A549 (cell line): ENCODE data around the gene CENPF. TPM values are rescaled to one million over a fixed set of nuclear protein-coding genes. Genes with fewer than 3 reads are reported as not detected.

Experiments used
- ATAC-seq, 2 experiments: fragments of 200-7000 bp in 1 of 2; fragments of >200 bp in 1 of 2; cut with Nextera tagmentation in 1 of 2; cut with Tn5 transposase in 1 of 2; 3 replicates each; pipeline versions ENCODE4 v1.8.0 to v1.9.1; 2018 to 2020; ENCODE audit warnings: mild to moderate bottlenecking in 1 of 2, moderate library complexity in 1 of 2
- CTCF ChIA-PET: fragments of 300-600 bp; sonication (Branson Sonifier 250); formaldehyde crosslinking; extraction: SDS; loops from one replicate; lab custom pipeline; 2021; ENCODE audit warnings: antibody characterized with exemption, inconsistent platforms; lab: Yijun Ruan, JAX
- POLR2A ChIA-PET: fragments of 350-600 bp; formaldehyde crosslinking; extraction: SDS; loops from one replicate; lab custom pipeline; 2021; ENCODE audit warnings: antibody characterized with exemption, inconsistent platforms; lab: Yijun Ruan, JAX
- DNase-seq, 2 experiments: peaks; one replicate each; pipeline versions ENCODE4 v3.0.0 to v3.0.0-alpha.2; 2011 to 2016; ENCODE audit warnings: low read depth in 1 of 2, low spot score in 1 of 2
- FAIRE-seq: peaks from 2 replicates; lab custom pipeline; 2011; peaks lifted over from hg19 to GRCh38; lab: Jason Lieb, UNC
- H3K27ac ChIP-seq, 2 experiments: fragments of >200 bp; sonication (Bioruptor Twin); formaldehyde crosslinking; 3 replicates each; pipeline ENCODE4 v1.5.1; 2016 to 2017
- H3K4me1 ChIP-seq: fragments of >200 bp; sonication (Bioruptor Twin); formaldehyde crosslinking; 3 replicates; pipeline ENCODE4 v1.6.1; 2016
- H3K4me2 ChIP-seq: fragments of >200 bp; sonication (Bioruptor Twin); formaldehyde crosslinking; 3 replicates; pipeline ENCODE4 v1.6.1; 2016
- H3K4me3 ChIP-seq: fragments of >200 bp; sonication (Bioruptor Twin); formaldehyde crosslinking; 3 replicates; pipeline ENCODE4 v1.5.1; 2016
- H3K9me3 ChIP-seq: fragments of >200 bp; sonication (Bioruptor Twin); formaldehyde crosslinking; 3 replicates; pipeline ENCODE4 v1.6.1; 2016
- CBX2 ChIP-seq: fragments of 200-600 bp; sonication (generic); IDR thresholded peaks from 2 replicates; pipeline ENCODE4 v1.6.1; 2016; ENCODE audit warnings: low read depth, mild to moderate bottlenecking, borderline replicate concordance
- EHF ChIP-seq: fragments of 250-450 bp; sonication (Bioruptor Pico); IDR thresholded peaks from 2 replicates; pipeline ENCODE4 v1.5.0; 2020; ENCODE audit warnings: mild to moderate bottlenecking
- ELK1 ChIP-seq: fragments of 150-350 bp; IDR thresholded peaks from 2 replicates; pipeline ENCODE4 v1.6.1; 2014; ENCODE audit warnings: low read depth, mild to moderate bottlenecking, low read length
- ESRRA ChIP-seq: fragments of 150-350 bp; IDR thresholded peaks from 2 replicates; pipeline ENCODE4 v1.6.1; 2014; ENCODE audit warnings: mild to moderate bottlenecking, low read length, borderline replicate concordance
- FOSL2 ChIP-seq, 2 experiments: fragments of 450-650 bp in 1 of 2; fragments of >200 bp in 1 of 2; sonication (Bioruptor Twin) in 1 of 2; formaldehyde crosslinking; IDR thresholded peaks; 2 replicates each; pipeline versions ENCODE4 v1.5.0 to v1.6.1; 2016 to 2020; ENCODE audit warnings: mild to moderate bottlenecking in 1 of 2, moderate library complexity in 1 of 2
- HDAC2 ChIP-seq: fragments of 200-600 bp; sonication (generic); IDR thresholded peaks from 2 replicates; pipeline ENCODE4 v1.6.1; 2016
- HES2 ChIP-seq: fragments of >200 bp; sonication (Bioruptor Twin); formaldehyde crosslinking; IDR thresholded peaks from 2 replicates; pipeline ENCODE4 v1.6.1; 2016
- HOXB13 ChIP-seq: fragments of 250-450 bp; sonication (Bioruptor Pico); IDR thresholded peaks from 2 replicates; pipeline ENCODE4 v1.5.0; 2020; ENCODE audit warnings: low read depth, mild to moderate bottlenecking, moderate library complexity
- JUN ChIP-seq, 2 experiments: fragments of >200 bp; sonication (Bioruptor Twin); formaldehyde crosslinking; IDR thresholded peaks; 2 replicates in 1 of 2; 3 replicates in 1 of 2; pipeline ENCODE4 v1.6.1; 2016 to 2017
- KDM1A ChIP-seq: fragments of 200-600 bp; sonication (generic); IDR thresholded peaks from 2 replicates; pipeline ENCODE4 v1.6.1; 2016; ENCODE audit warnings: low read depth, mild to moderate bottlenecking
- KDM5A ChIP-seq: fragments of 200-600 bp; sonication (generic); IDR thresholded peaks from 2 replicates; pipeline ENCODE4 v1.6.1; 2016; ENCODE audit warnings: antibody characterized with exemption, mild to moderate bottlenecking
- MAFK ChIP-seq: fragments of 450-650 bp; IDR thresholded peaks from 2 replicates; pipeline ENCODE4 v1.6.1; 2014; ENCODE audit not compliant: partially characterized antibody
- MAZ ChIP-seq: fragments of 150-350 bp; IDR thresholded peaks from 2 replicates; pipeline ENCODE4 v1.6.1; 2014; ENCODE audit warnings: antibody characterized with exemption, low read depth, low read length, borderline replicate concordance
- NFE2L2 ChIP-seq: fragments of 150-350 bp; conservative IDR thresholded peaks from 2 replicates; pipeline ENCODE4 v1.6.1; 2014; ENCODE audit warnings: low read length
- NR3C1 ChIP-seq: fragments of >200 bp; sonication (Bioruptor Twin); formaldehyde crosslinking; IDR thresholded peaks from 3 replicates; pipeline ENCODE4 v1.6.1; 2017
- PBX3 ChIP-seq: IDR thresholded peaks from 2 replicates; pipeline ENCODE4 v1.6.1; 2012
- POLR2A ChIP-seq: IDR thresholded peaks from 2 replicates; pipeline ENCODE4 v1.6.1; 2012; ENCODE audit warnings: mild to moderate bottlenecking, low read length
- RAD21 ChIP-seq, 2 experiments: fragments of >200 bp in 1 of 2; sonication (Bioruptor Twin) in 1 of 2; formaldehyde crosslinking in 1 of 2; IDR thresholded peaks in 1 of 2; conservative IDR thresholded peaks in 1 of 2; 2 replicates in 1 of 2; 3 replicates in 1 of 2; pipeline ENCODE4 v1.6.1; 2012 to 2018; ENCODE audit warnings: inconsistent platforms in 1 of 2
- RCOR1 ChIP-seq: fragments of 150-350 bp; IDR thresholded peaks from 2 replicates; pipeline ENCODE4 v1.6.1; 2014; ENCODE audit warnings: antibody characterized with exemption, low read length, low read depth
- RFX5 ChIP-seq: fragments of 450-650 bp; IDR thresholded peaks from 2 replicates; pipeline ENCODE4 v1.7.1; 2014; ENCODE audit warnings: antibody characterized with exemption, mild to moderate bottlenecking, moderate library complexity
- RNF2 ChIP-seq: fragments of 200-600 bp; sonication (generic); IDR thresholded peaks from 2 replicates; pipeline ENCODE4 v1.6.1; 2016; ENCODE audit warnings: low read depth, mild to moderate bottlenecking, antibody characterized with exemption, moderate library complexity, borderline replicate concordance
- SMC3 ChIP-seq: fragments of >200 bp; sonication (Bioruptor Twin); formaldehyde crosslinking; IDR thresholded peaks from 3 replicates; pipeline ENCODE4 v1.6.1; 2018; ENCODE audit warnings: inconsistent platforms
- ZFP36 ChIP-seq: fragments of 450-650 bp; IDR thresholded peaks from 2 replicates; pipeline ENCODE4 v1.6.1; 2014; ENCODE audit warnings: borderline replicate concordance; ENCODE audit not compliant: partially characterized antibody
- WGBS: methylation state at CpG from one replicate; pipeline ENCODE4 v1.1.6; 2017; ENCODE audit errors: missing lambda C conversion rate; 5-methylcytosine and 5-hydroxymethylcytosine counted together
- polyA plus RNA-seq, 4 experiments: library from polyadenylated mRNA; depleted of rRNA in 3 of 4; stranded (reverse); fragments of >200 nt; fragmentation: RNase III in 1 of 4; extraction: RNeasy Plus Mini Kit Qiagen cat#74134 plus additional on column Dnase treatment in 1 of 4; gene quantifications; 2 replicates in 3 of 4; 3 replicates in 1 of 4; pipeline ENCODE4 v1.2.3, GENCODE V29; 2011 to 2017
- TF ChIP-seq, protein P1 (sequence below): fragments of >200 bp; sonication (Bioruptor Twin); formaldehyde crosslinking; IDR thresholded peaks from 3 replicates; pipeline ENCODE4 v1.5.1; 2016
- TF ChIP-seq, protein P2 (sequence below): fragments of 450-650 bp; IDR thresholded peaks from 2 replicates; pipeline ENCODE4 v1.6.1; 2014; ENCODE audit warnings: antibody characterized with exemption

Gene CENPF
- polyA plus RNA-seq, 2 of the 4 experiments (the other 2 are of a cell fraction) = 53.0 to 70.6 TPM

- TF ChIP-seq, protein P1, sequence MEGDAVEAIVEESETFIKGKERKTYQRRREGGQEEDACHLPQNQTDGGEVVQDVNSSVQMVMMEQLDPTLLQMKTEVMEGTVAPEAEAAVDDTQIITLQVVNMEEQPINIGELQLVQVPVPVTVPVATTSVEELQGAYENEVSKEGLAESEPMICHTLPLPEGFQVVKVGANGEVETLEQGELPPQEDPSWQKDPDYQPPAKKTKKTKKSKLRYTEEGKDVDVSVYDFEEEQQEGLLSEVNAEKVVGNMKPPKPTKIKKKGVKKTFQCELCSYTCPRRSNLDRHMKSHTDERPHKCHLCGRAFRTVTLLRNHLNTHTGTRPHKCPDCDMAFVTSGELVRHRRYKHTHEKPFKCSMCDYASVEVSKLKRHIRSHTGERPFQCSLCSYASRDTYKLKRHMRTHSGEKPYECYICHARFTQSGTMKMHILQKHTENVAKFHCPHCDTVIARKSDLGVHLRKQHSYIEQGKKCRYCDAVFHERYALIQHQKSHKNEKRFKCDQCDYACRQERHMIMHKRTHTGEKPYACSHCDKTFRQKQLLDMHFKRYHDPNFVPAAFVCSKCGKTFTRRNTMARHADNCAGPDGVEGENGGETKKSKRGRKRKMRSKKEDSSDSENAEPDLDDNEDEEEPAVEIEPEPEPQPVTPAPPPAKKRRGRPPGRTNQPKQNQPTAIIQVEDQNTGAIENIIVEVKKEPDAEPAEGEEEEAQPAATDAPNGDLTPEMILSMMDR = peak; percentile 97
- no peak for TF ChIP-seq KDM5A
- TF ChIP-seq RAD21 (conservative IDR thresholded peaks at IDR 0.05 in 1 of 2, IDR thresholded peaks at IDR 0.05 in 1 of 2) = peak; percentile 97
- no peak for TF ChIP-seq EHF
- TF ChIP-seq ESRRA = no peak
- TF ChIP-seq HDAC2 = no peak
- TF ChIP-seq ZFP36 = no peak
- peak; percentile 80 for TF ChIP-seq MAFK
- no peak; the same call in 1 of the 2 replicates for TF ChIP-seq FOSL2 (IDR thresholded peaks at IDR 0.05)
- peak; percentile 78 for TF ChIP-seq FOSL2 (CRISPR knock-in tag; IDR thresholded peaks at IDR 0.05)
- no peak for TF ChIP-seq NFE2L2
- no peak for TF ChIP-seq ELK1
- TF ChIP-seq, protein P2, sequence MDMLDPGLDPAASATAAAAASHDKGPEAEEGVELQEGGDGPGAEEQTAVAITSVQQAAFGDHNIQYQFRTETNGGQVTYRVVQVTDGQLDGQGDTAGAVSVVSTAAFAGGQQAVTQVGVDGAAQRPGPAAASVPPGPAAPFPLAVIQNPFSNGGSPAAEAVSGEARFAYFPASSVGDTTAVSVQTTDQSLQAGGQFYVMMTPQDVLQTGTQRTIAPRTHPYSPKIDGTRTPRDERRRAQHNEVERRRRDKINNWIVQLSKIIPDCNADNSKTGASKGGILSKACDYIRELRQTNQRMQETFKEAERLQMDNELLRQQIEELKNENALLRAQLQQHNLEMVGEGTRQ = no peak
- no peak for TF ChIP-seq RNF2
- TF ChIP-seq PBX3 = no peak
- no peak for TF ChIP-seq JUN (IDR thresholded peaks at IDR 0.05)
- TF ChIP-seq HOXB13 (CRISPR knock-in tag) = no peak
- TF ChIP-seq RFX5 = no peak
- no peak for TF ChIP-seq MAZ
- TF ChIP-seq, all 56 proteins: peak for 5
Measured at GRCh38 chr1:214584805-214585766, 17.9 kb upstream of the CENPF start (continued).

DNA sequence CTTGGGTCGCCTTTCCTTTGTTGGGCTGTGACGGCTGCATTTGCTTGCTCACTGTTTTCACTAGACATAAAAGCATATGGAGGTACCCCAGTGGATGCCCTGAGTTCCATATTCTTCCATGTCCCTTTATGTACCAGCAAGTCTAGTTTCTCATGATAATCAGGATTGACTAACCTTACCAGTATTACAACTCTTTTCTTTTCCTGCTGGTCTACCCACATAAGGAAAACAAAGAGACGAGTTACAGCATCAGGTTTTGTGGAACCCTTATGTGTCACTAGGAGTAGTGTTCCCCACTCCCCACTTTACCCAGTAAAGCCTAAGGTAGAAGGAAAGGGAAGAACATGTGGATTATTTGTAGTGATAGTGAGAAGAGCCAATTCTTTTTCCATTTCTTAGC is 16.4 kb upstream of the CENPF start:
- peaks cover 30% of the 10 kb centered on the region for H3K4me1 ChIP-seq
- no peak for FAIRE-seq
- ChIA-PET CTCF (interaction anchor here (1.6 to 26.0 kb wide), 11 partner anchors 8 to 325 kb away, joined by 3 to 515 read pairs (median 15); partner anchors contain the start of gene PTPN14), POLR2A (interaction anchor here (1.9 kb wide), 1 partner anchor 255 kb away, joined by 5 read pairs; no protein-coding TSS in a partner anchor)
- DNase-seq = no peak
- no peaks in the 10 kb centered on the region for H3K9me3 ChIP-seq
- H3K4me2 ChIP-seq = no peak overlapping the region
- no peak overlapping the region for H3K4me3 ChIP-seq
- no peak overlapping the region for H3K27ac ChIP-seq
- WGBS = 79% methylated on average over 3 of the region's 3 CpGs
- ATAC-seq = no peak
- no peak for TF ChIP-seq KDM1A
- no peak for TF ChIP-seq HES2
- no peak for TF ChIP-seq RAD21 (conservative IDR thresholded peaks at IDR 0.05 in 1 of 2, IDR thresholded peaks at IDR 0.05 in 1 of 2)
- no peak for TF ChIP-seq SMC3
- TF ChIP-seq POLR2A = no peak
- TF ChIP-seq NR3C1 = no peak
- TF ChIP-seq RCOR1 = no peak
- TF ChIP-seq CBX2 = no peak
- TF ChIP-seq KDM5A = no peak
- no peak for TF ChIP-seq JUN (IDR thresholded peaks at IDR 0.05)
- TF ChIP-seq, all 56 proteins: peak for 0
